ENCODE results near the gene YBX2. TPM values are rescaled to one million over a fixed set of nuclear protein-coding genes. Genes with fewer than 3 reads are reported as not detected.
A peak's percentile ranks its signal among the peaks of the same experiment; 100 is the strongest.

The YBX2 gene
- total and polyA plus RNA-seq, 2 donors (not counting 3 experiments of a cell fraction or from before 2014, with no cell fraction given) = 0.15 to 0.31 TPM

DNA sequence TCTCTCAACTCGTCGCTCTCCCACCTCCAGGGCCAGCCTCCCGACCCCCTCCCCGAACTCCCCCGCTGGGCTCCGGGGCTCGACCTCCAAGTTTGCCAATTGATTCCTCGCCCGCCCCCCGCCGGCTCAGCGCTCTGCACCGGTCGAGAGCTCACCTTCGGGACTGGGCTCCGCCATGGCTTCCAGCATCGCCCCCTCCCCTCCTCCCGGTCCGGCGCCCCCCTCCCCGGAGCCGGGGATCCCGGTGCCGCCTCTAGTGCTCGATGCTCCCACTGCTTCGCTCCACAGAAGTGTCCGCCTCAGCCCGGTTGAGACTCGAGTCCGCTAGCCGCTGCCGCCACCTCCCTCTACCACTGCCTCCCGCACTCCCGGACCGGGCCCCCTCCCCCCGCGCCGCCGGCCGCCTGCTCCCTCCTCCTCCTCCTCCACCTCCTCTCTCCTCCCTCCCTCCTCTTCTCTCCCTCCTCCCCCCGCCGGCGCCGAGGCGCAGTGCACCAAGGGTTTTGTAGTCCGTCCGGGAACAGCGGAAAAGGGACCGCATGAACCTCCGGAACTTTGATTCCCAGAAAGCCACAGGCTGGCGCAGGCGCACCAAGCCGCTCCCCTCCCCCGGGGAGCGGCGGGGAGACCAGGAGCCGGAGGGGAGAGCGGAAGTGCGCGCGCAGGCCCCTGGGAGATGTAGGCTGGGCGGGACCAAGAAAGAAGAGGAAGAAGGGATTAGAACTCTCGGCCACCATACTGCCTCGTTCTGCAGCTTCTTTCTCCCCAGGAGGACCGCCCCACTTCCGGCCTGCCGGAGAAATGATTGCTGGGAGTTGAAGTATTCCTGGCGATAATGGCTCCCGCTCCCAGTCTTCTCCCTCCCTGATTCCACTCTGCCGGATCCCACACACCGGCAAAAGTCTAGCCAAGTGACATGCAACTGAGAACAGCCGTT, 55.1 kb downstream of the YBX2 start, which contains the start of gene PHF23:
Gene PHF23 (minus strand): TSS at position 367 of the 937 bp plus-strand sequence. CDS start 178 bp downstream, at position 189.
- Histone ChIP-seq H3K36me3 (ENCODE audit: control insufficient read depth in 2 of 2, extremely low read depth in 1 of 2, insufficient read depth in 2 of 2, low read length in 2 of 2) (peaks cover 18 to 27% of the 10 kb centered on the region in 2 experiments), H3K4me1 (ENCODE audit: control insufficient read depth, extremely low read depth, insufficient read depth, low read length) (peaks cover 35% of the 10 kb centered on the region), H3K9ac (replicated peaks; ENCODE audit: extremely low read depth, insufficient read depth, low read length) (peak within 1 kb of the TSS; percentile 71), H3K9me3 (replicated peaks; ENCODE audit: control insufficient read depth, insufficient read depth, low read length) (no peaks in the 10 kb centered on the region), H3K27ac (ENCODE audit: insufficient read depth, low read depth, low read length) (peak within 1 kb of the TSS; percentile 14), H2AFZ (ENCODE audit: low read depth, low read length) (no peak within 1 kb of the TSS), H3K4me3 (replicated peaks in 1 of 3; ENCODE audit: insufficient read depth in 1 of 3, low read depth in 1 of 3, low read length in 3 of 3) (peak within 1 kb of the TSS; percentile 71 to 96 (median 83)), H3K4me2 (ENCODE audit: insufficient read depth, low read length) (peak within 1 kb of the TSS; percentile 81), H3K79me2 (ENCODE audit: control insufficient read depth, insufficient read depth, low read length) (peaks cover 53% of the 10 kb centered on the region), H3K27me3 (ENCODE audit: control insufficient read depth in 2 of 2, insufficient read depth in 2 of 2, low read length in 2 of 2) (no peaks in the 10 kb centered on the region), H3K9me1 (replicated peaks; ENCODE audit: control insufficient read depth, extremely low read depth, insufficient read depth, low read length) (no peaks in the 10 kb centered on the region), H4K20me1 (replicated peaks; ENCODE audit: control insufficient read depth, extremely low read depth, insufficient read depth, low read length) (no peaks in the 10 kb centered on the region)
- no TSS peak for BruUV-seq (replicated peaks)
- intact Hi-C loops (cut with micrococcal nuclease) (loop anchor here (1.0 to 5.0 kb wide), 4 partner anchors 13 to 618 kb away; partner anchors contain the start of genes CYB5D1, ELP5, NAA38 and TMEM88), dilution Hi-C loops (cut with MboI; ENCODE audit: extremely low pct_ligation_motif_present, low sequenced_read_pairs) (no loop called here)
- ChIA-PET POLR2A (interaction anchor here (1.1 kb wide), 1 partner anchor 21 kb away, joined by 4 read pairs; no protein-coding TSS in a partner anchor), CTCF (interaction anchor here (0.9 to 3.4 kb wide), 6 partner anchors 15 to 194 kb away, joined by 3 to 34 read pairs (median 3); partner anchors contain the start of genes ACADVL, ACAP1 and DLG4)
- FAIRE-seq = peak; percentile 98
- peak; percentile 100 for DNase-seq (ENCODE audit: low read depth, low spot score)
- no peak for TF ChIP-seq JUN (IDR thresholded peaks at IDR 0.05; ENCODE audit: borderline replicate concordance, insufficient read depth, insufficient read length, low read depth)
- TF ChIP-seq MYC (IDR thresholded peaks at IDR 0.05; ENCODE audit: low read depth, low read length) = peak; percentile 30
- TF ChIP-seq POLR2A (IDR thresholded peaks at IDR 0.05; ENCODE audit: low read depth, low read length) = peak; percentile 51
- TF ChIP-seq POLR2AphosphoS5 (IDR thresholded peaks at IDR 0.05; ENCODE audit: insufficient read depth, low read depth, low read length) = no peak
- no peak for TF ChIP-seq FOS (IDR thresholded peaks at IDR 0.05; ENCODE audit: borderline replicate concordance, insufficient read depth, low read length)

Data from endothelial cell of umbilical vein (primary cell).